Testis (tissue), 3 donors: ENCODE results near the gene KRTAP5-3. TPM values are rescaled to one million over a fixed set of nuclear protein-coding genes. Genes with fewer than 3 reads are reported as not detected.
"Not testable (repeated sequence)": the region's sequence is repeated elsewhere in the genome, so short reads cannot be mapped to it uniquely, and the experiment has no call there.

Experiments used
- DNase-seq: peaks from one replicate; pipeline ENCODE4 v3.0.0-alpha.2; 2019
- H3K27ac ChIP-seq, 2 donors: fragments of 200-600 bp; sonication (generic); one replicate each; pipeline ENCODE4 v1.5.1; 2019
- H3K27me3 ChIP-seq: fragments of 200-600 bp; sonication (generic); one replicate; pipeline ENCODE4 v1.5.1; 2019
- H3K36me3 ChIP-seq: fragments of 200-600 bp; sonication (generic); one replicate; pipeline ENCODE4 v1.5.1; 2017; ENCODE audit warnings: low read depth; ENCODE audit errors: missing control alignments
- H3K4me1 ChIP-seq: fragments of 200-600 bp; sonication (generic); one replicate; pipeline ENCODE4 v1.5.1; 2019
- H3K4me3 ChIP-seq, 2 donors: fragments of 200-600 bp; sonication (generic); one replicate each; pipeline ENCODE4 v1.5.1; 2017 to 2019
- H3K9me3 ChIP-seq: fragments of 200-600 bp; sonication (generic); one replicate; pipeline ENCODE4 v1.5.1; 2017
- POLR2A ChIP-seq: fragments of 450-650 bp; IDR thresholded peaks from one replicate; pipeline ENCODE4 v1.6.1; 2017; ENCODE audit warnings: antibody characterized with exemption, mild to moderate bottlenecking, moderate library complexity
- WGBS, 2 donors: methylation state at CpG; one replicate each; pipeline ENCODE4 v1.1.5; 2018; 5-methylcytosine and 5-hydroxymethylcytosine counted together
- intact Hi-C: fragments of 100-400 bp; cut with DNase I; formaldehyde crosslinking; loops from one replicate; pipeline ENCODE4 v1.15.1; 2023; ENCODE audit warnings: low total_unique reads
- polyA plus RNA-seq: library from polyadenylated mRNA; stranded (reverse); fragments of 350-450 nt; fragmentation: Illumina TruSeq; extraction: RNeasy Lipid Tissue Mini Kit (QIAGEN cat#74804); gene quantifications from one replicate; pipeline ENCODE4 v1.2.3, GENCODE V29; 2014; ENCODE audit warnings: low read depth, low replicate concordance; ENCODE audit not compliant: insufficient read depth
- total RNA-seq, 2 donors: library from RNA; depleted of rRNA; stranded (reverse); fragments of >200 nt; gene quantifications; one replicate each; pipeline ENCODE4 v1.2.3, GENCODE V29; 2016
- TF ChIP-seq, protein P1 (sequence below), 3 experiments: fragments of 450-650 bp in 2 of 3; fragments of 200-600 bp in 1 of 3; sonication (generic) in 1 of 3; IDR thresholded peaks; one replicate each; pipeline ENCODE4 v1.5.1; 2016 to 2019; ENCODE audit warnings: antibody characterized with exemption in 3 of 3, mild to moderate bottlenecking in 2 of 3, moderate library complexity in 1 of 3

Gene KRTAP5-3
- total and polyA plus RNA-seq, 3 donors from 2014 or later: not detected

DNA sequence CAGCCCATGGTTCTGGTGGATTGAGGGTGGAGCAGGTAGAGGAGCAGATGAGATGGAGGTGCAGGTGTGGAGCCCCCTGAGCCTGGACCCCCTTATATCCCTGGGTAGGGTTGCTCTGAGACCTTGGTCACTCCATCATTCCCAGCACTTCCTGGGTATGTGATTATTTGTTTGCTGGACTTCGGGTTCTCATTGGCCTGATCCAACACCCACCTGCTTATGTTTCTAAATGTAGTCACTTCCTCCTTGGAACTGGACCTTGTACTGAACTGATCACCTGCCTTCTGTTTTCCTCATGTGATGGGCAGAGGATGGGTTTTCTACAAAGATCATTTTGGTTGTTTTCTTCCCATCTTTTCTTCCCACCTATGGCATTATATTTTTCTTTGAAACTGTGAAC is 13.8 kb upstream of the KRTAP5-3 start, which contains the start of gene KRTAP5-4:
KRTAP5-4 (minus strand) TSS at position 53 of the 400 bp plus-strand sequence; CDS start at position 8, 45 bp downstream.
- Histone ChIP-seq H3K36me3 (no peaks in the 10 kb centered on the region), H3K9me3 (no peaks in the 10 kb centered on the region), H3K27ac (no peak within 1 kb of the TSS), H3K27me3 (no peaks in the 10 kb centered on the region), H3K4me1 (no peaks in the 10 kb centered on the region), H3K4me3 (no peak within 1 kb of the TSS)
- DNase-seq: no peak
- intact Hi-C loops: no loop called here
- WGBS, 2 donors: 55 to 67% methylated on average over 1 of the region's 1 CpG
- TF ChIP-seq, protein P1, sequence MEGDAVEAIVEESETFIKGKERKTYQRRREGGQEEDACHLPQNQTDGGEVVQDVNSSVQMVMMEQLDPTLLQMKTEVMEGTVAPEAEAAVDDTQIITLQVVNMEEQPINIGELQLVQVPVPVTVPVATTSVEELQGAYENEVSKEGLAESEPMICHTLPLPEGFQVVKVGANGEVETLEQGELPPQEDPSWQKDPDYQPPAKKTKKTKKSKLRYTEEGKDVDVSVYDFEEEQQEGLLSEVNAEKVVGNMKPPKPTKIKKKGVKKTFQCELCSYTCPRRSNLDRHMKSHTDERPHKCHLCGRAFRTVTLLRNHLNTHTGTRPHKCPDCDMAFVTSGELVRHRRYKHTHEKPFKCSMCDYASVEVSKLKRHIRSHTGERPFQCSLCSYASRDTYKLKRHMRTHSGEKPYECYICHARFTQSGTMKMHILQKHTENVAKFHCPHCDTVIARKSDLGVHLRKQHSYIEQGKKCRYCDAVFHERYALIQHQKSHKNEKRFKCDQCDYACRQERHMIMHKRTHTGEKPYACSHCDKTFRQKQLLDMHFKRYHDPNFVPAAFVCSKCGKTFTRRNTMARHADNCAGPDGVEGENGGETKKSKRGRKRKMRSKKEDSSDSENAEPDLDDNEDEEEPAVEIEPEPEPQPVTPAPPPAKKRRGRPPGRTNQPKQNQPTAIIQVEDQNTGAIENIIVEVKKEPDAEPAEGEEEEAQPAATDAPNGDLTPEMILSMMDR (IDR thresholded peaks at IDR 0.05): no peak
- no peak for TF ChIP-seq POLR2A

DNA sequence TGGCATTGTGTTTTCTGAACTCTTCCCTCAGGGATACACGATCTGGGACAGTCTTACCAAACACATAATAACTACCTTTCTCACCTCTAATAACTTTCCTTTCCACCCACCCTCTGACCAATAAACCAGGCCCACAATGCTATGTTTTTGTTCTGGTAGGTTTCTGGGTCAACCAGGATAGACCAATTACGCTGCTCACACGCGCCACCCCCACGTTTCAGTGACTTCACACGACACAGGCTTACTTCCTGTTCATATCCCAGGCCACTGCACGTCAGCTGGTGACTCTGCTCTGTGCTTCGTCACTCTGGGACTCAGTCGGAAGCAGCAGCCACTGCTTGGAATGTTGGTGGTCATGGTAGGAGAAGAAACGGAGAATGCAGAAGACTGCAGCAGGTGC is 11.2 kb upstream of the KRTAP5-3 start:
- H3K4me3 ChIP-seq: no peak overlapping the region
- intact Hi-C loops: no loop called here
- no peaks in the 10 kb centered on the region for H3K4me1 ChIP-seq
- no peaks in the 10 kb centered on the region for H3K36me3 ChIP-seq
- DNase-seq: no peak
- H3K27ac ChIP-seq: no peak overlapping the region
- 57 to 71% methylated on average over 10 of the region's 10 CpGs for WGBS, 2 donors
- H3K27me3 ChIP-seq: no peaks in the 10 kb centered on the region
- no peaks in the 10 kb centered on the region for H3K9me3 ChIP-seq
- TF ChIP-seq, protein P1 (IDR thresholded peaks at IDR 0.05): no peak
- no peak for TF ChIP-seq POLR2A

DNA sequence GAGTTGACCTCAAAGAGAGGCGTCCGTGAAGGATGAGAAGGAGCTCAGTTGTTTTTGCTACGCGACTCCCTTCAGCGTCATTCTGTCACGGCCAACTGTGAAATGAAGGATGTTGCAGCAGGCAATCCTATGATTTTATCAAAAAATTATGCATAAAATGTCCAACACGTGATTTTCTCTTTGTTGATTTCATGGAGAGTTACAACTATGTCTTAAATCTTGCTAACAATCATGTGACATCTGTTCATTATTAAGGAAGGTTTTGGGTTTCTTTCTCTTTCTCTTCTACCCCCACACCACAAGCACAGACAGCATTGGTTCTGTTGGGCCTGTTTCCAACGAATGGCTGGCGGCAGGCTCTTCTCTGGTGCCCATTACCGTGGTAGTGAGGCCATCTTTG is 10.0 kb upstream of the KRTAP5-3 start:
- Histone ChIP-seq H3K4me3 (no peak overlapping the region), H3K36me3 (no peaks in the 10 kb centered on the region), H3K27me3 (no peaks in the 10 kb centered on the region), H3K4me1 (no peaks in the 10 kb centered on the region), H3K9me3 (no peaks in the 10 kb centered on the region), H3K27ac (no peak overlapping the region)
- no peak for TF ChIP-seq POLR2A
- TF ChIP-seq, protein P1 (IDR thresholded peaks at IDR 0.05): no peak
- WGBS, 2 donors: 75 to 83% methylated on average over 10 of the region's 10 CpGs
- intact Hi-C loops: no loop called here
- DNase-seq: no peak

DNA sequence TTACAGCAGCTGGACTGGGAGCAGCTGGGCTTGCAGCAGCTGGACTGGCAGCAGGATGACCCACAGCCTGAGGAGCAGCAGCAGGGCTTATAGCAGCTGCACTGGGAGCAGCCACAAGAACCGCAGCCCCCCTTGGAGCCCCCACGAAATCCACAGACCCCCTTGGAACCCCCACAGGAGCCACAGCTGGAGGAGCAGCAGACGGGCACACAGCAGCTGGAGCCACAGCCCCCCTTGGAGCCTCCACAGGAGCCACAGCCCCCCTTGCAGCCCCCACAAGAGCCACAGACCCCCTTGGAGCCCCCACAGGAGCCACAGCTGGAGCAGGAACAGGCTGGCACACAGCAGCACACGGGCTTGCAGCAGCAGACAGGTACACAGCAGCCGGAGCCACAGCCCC is 362 bp downstream of the KRTAP5-3 start:
- H3K4me3 ChIP-seq, H3K27ac ChIP-seq, H3K27me3 ChIP-seq, H3K4me1 ChIP-seq, intact Hi-C loops, H3K9me3 ChIP-seq, H3K36me3 ChIP-seq, DNase-seq: not testable (repeated sequence)
- 24 to 28% methylated on average over 3 to 5 of the region's 5 CpGs for whole genome bisulfite sequencing, 2 donors

DNA sequence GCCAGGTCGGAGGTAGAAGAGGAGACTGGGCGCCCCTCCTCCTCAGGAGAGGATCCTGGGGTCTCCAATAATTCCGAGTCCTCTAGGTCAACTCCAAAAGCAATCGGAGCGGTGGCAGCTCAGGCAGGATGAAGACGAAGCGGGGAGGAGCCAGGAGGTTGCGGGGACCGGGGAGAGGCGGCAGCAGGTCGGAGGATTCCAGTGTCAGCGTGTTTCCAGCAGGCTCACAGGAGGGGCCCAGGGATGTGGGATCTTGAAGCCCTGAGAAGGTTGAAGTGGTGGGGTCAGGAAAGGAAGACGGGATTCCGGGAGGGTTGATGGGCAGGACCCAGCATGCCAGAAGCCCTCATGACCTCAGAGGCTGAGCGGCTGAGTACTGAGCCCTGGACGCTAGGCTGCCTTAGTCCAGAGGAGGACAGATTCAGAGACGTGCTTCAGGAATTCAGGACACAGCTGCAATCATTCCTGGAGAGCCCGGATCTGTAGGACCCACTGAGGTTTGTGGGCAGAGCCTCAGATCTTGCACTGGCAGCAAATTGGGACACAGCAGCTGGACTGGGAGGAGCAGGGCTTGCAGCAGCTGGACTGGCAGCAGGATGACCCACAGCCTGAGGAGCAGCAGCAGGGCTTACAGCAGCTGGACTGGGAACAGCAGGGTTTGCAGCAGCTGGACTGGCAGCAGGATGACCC is 962 bp downstream of the KRTAP5-3 start:
- H3K36me3 ChIP-seq, H3K9me3 ChIP-seq, H3K4me3 ChIP-seq, intact Hi-C loops, DNase-seq, H3K27me3 ChIP-seq, H3K4me1 ChIP-seq, H3K27ac ChIP-seq: not testable (repeated sequence)
- 38 to 44% methylated on average over 16 to 18 of the region's 18 CpGs for WGBS, 2 donors

DNA sequence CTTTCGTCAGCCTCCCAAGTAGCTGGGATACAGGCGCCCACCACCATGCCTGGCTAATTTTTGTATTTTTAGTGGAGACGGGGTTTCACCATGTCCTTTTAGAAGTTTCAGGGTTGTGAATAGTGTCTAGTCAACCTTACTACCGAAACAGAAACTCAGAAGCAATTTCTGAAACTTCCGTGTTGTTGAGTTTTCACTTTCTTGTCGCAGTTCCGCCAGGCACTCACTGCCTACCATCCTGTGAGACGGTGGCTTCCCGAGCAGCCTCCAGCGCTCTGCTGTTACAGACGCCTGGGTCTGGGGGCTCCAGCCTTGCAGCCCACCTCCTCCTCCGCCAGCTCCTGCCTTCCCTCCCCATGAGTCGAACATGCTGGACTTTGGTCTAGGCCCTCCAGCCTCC is 2.3 kb downstream of the KRTAP5-3 start:
- H3K4me3 ChIP-seq, H3K4me1 ChIP-seq, H3K9me3 ChIP-seq, DNase-seq, intact Hi-C loops, H3K27ac ChIP-seq, H3K36me3 ChIP-seq, H3K27me3 ChIP-seq: not testable (repeated sequence)
- 84 to 89% methylated on average over 11 to 13 of the region's 13 CpGs for WGBS, 2 donors
